ENCODE results near the gene SNRPD3. TPM values are rescaled to one million over a fixed set of nuclear protein-coding genes. Genes with fewer than 3 reads are reported as not detected.

SNRPD3 gene
- polyA plus RNA-seq, 1 of the 3 experiments (the other 2 are of a cell fraction), result 177 TPM

DNA sequence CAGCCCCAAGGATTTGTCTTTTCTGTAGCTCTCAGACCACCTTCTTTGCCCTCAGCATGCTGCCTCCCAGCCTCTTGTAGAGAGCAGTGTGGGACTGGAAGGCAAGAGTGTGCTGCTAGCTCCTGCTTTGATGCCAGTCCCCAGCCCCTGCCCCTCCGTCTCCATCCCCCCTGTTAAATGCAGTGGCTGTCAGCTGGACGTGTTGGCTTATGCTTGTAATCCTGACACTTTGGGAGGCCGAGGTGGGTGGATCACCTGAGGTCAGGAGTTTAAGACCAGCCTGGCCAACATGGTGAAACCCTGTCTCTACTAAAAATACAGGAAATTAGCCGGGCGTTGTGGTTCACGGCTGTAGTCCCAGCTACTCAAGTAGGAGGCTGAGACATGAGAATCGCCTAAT lies 15.5 kb downstream of the SNRPD3 start:
- Histone ChIP-seq H4K20me1 (ENCODE audit: insufficient read depth) (peaks cover 19% of the 10 kb centered on the region), H3K9me3 (no peaks in the 10 kb centered on the region), H3K79me2 (ENCODE audit: insufficient read depth) (peaks cover 39% of the 10 kb centered on the region; the same call in 1 of the 2 replicates), H3K36me3 (replicated peaks in 1 of 2; ENCODE audit: control insufficient read depth in 1 of 2, insufficient read depth in 2 of 2, low read length in 1 of 2) (peaks cover 43 to 67% of the 10 kb centered on the region in 2 experiments), H3K9ac (no peak overlapping the region), H3F3A (replicated peaks; ENCODE audit: insufficient read depth) (peaks cover 8% of the 10 kb centered on the region), H3K4me1 (ENCODE audit: control insufficient read depth in 1 of 2, insufficient read depth in 2 of 2, low read depth in 1 of 2, low read length in 1 of 2) (no peaks in the 10 kb centered on the region; a peak in 1 of 4 replicates), H3K27me3 (ENCODE audit: insufficient read depth) (no peaks in the 10 kb centered on the region), H3K4me3 (ENCODE audit: low read depth in 2 of 2, low read length in 1 of 2) (no peak overlapping the region), H3K27ac (ENCODE audit: low read depth in 2 of 2, low read length in 1 of 2) (no peak overlapping the region), H3K9me2 (no peaks in the 10 kb centered on the region), H2AFZ (ENCODE audit: low read depth) (no peak overlapping the region), H3K4me2 (no peak overlapping the region)
- WGBS (ENCODE audit: low lambda C conversion rate), result 99% methylated on average over 7 of the region's 7 CpGs
- no peak for DNase-seq
- CTCF ChIA-PET, result interaction anchor here (1.2 kb wide), 1 partner anchor 381 kb away, joined by 3 read pairs; no protein-coding TSS in a partner anchor
- TF ChIP-seq, protein P1, sequence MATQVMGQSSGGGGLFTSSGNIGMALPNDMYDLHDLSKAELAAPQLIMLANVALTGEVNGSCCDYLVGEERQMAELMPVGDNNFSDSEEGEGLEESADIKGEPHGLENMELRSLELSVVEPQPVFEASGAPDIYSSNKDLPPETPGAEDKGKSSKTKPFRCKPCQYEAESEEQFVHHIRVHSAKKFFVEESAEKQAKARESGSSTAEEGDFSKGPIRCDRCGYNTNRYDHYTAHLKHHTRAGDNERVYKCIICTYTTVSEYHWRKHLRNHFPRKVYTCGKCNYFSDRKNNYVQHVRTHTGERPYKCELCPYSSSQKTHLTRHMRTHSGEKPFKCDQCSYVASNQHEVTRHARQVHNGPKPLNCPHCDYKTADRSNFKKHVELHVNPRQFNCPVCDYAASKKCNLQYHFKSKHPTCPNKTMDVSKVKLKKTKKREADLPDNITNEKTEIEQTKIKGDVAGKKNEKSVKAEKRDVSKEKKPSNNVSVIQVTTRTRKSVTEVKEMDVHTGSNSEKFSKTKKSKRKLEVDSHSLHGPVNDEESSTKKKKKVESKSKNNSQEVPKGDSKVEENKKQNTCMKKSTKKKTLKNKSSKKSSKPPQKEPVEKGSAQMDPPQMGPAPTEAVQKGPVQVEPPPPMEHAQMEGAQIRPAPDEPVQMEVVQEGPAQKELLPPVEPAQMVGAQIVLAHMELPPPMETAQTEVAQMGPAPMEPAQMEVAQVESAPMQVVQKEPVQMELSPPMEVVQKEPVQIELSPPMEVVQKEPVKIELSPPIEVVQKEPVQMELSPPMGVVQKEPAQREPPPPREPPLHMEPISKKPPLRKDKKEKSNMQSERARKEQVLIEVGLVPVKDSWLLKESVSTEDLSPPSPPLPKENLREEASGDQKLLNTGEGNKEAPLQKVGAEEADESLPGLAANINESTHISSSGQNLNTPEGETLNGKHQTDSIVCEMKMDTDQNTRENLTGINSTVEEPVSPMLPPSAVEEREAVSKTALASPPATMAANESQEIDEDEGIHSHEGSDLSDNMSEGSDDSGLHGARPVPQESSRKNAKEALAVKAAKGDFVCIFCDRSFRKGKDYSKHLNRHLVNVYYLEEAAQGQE (IDR thresholded peaks at IDR 0.05; ENCODE audit: low read depth, low read length), result no peak
- no peak for TF ChIP-seq RXRA (IDR thresholded peaks at IDR 0.05; ENCODE audit: borderline replicate concordance, low read depth)
- TF ChIP-seq FOXJ3 (CRISPR knock-in tag; IDR thresholded peaks at IDR 0.05), result no peak
- TF ChIP-seq, protein P2, sequence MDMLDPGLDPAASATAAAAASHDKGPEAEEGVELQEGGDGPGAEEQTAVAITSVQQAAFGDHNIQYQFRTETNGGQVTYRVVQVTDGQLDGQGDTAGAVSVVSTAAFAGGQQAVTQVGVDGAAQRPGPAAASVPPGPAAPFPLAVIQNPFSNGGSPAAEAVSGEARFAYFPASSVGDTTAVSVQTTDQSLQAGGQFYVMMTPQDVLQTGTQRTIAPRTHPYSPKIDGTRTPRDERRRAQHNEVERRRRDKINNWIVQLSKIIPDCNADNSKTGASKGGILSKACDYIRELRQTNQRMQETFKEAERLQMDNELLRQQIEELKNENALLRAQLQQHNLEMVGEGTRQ (IDR thresholded peaks at IDR 0.05; ENCODE audit: borderline replicate concordance, low read depth, low read length), result no peak
- no peak for TF ChIP-seq SIN3A (IDR thresholded peaks at IDR 0.05; ENCODE audit: borderline replicate concordance, low read depth, low read length)
- no peak for TF ChIP-seq MEF2A (IDR thresholded peaks at IDR 0.05; ENCODE audit: borderline replicate concordance, low read depth)
- no peak for TF ChIP-seq JUND (IDR thresholded peaks at IDR 0.05)
- no peak for TF ChIP-seq GATA2 (CRISPR knock-in tag; IDR thresholded peaks at IDR 0.05)
- TF ChIP-seq FOSL2 (IDR thresholded peaks at IDR 0.05; ENCODE audit: borderline replicate concordance, low read depth), result no peak
- no peak for TF ChIP-seq SMC3 (IDR thresholded peaks at IDR 0.05; ENCODE audit: low read depth, low read length)
- TF ChIP-seq CHD2 (IDR thresholded peaks at IDR 0.05; ENCODE audit: low read length, partially characterized antibody), result no peak
- TF ChIP-seq YY1 (IDR thresholded peaks at IDR 0.05; ENCODE audit: low read depth), result no peak
- TF ChIP-seq EZH2phosphoT487 (IDR thresholded peaks at IDR 0.05; ENCODE audit: borderline replicate concordance, low read depth), result no peak
- TF ChIP-seq NFIC (IDR thresholded peaks at IDR 0.05; ENCODE audit: borderline replicate concordance), result no peak
- TF ChIP-seq RCOR1 (IDR thresholded peaks at IDR 0.05; ENCODE audit: low read length), result no peak
- TF ChIP-seq, protein P3, sequence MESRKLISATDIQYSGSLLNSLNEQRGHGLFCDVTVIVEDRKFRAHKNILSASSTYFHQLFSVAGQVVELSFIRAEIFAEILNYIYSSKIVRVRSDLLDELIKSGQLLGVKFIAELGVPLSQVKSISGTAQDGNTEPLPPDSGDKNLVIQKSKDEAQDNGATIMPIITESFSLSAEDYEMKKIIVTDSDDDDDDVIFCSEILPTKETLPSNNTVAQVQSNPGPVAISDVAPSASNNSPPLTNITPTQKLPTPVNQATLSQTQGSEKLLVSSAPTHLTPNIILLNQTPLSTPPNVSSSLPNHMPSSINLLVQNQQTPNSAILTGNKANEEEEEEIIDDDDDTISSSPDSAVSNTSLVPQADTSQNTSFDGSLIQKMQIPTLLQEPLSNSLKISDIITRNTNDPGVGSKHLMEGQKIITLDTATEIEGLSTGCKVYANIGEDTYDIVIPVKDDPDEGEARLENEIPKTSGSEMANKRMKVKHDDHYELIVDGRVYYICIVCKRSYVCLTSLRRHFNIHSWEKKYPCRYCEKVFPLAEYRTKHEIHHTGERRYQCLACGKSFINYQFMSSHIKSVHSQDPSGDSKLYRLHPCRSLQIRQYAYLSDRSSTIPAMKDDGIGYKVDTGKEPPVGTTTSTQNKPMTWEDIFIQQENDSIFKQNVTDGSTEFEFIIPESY (IDR thresholded peaks at IDR 0.05; ENCODE audit: borderline replicate concordance, low read depth), result no peak
- TF ChIP-seq, protein P4, sequence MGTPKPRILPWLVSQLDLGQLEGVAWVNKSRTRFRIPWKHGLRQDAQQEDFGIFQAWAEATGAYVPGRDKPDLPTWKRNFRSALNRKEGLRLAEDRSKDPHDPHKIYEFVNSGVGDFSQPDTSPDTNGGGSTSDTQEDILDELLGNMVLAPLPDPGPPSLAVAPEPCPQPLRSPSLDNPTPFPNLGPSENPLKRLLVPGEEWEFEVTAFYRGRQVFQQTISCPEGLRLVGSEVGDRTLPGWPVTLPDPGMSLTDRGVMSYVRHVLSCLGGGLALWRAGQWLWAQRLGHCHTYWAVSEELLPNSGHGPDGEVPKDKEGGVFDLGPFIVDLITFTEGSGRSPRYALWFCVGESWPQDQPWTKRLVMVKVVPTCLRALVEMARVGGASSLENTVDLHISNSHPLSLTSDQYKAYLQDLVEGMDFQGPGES (IDR thresholded peaks at IDR 0.05; ENCODE audit: low read depth, low read length), result no peak
- no peak for TF ChIP-seq RFX5 (IDR thresholded peaks at IDR 0.05; ENCODE audit: low read length)
- no peak for TF ChIP-seq MXI1 (IDR thresholded peaks at IDR 0.05; ENCODE audit: low read depth, low read length)
- TF ChIP-seq GABPA (IDR thresholded peaks at IDR 0.05; ENCODE audit: low read depth), result no peak
- POLR2A ChIA-PET, result interaction anchor here (1.7 kb wide), 1 partner anchor 16 kb away, joined by 5 read pairs; the partner anchor contains the start of genes GUCD1 and SNRPD3
